ENCODE data around the gene PTPN21. TPM values are rescaled to one million over a fixed set of nuclear protein-coding genes. Genes with fewer than 3 reads are reported as not detected.

Gene PTPN21
- total and polyA plus RNA-seq, 8 donors: 5.0 to 13.6 (median 10.5) TPM

DNA sequence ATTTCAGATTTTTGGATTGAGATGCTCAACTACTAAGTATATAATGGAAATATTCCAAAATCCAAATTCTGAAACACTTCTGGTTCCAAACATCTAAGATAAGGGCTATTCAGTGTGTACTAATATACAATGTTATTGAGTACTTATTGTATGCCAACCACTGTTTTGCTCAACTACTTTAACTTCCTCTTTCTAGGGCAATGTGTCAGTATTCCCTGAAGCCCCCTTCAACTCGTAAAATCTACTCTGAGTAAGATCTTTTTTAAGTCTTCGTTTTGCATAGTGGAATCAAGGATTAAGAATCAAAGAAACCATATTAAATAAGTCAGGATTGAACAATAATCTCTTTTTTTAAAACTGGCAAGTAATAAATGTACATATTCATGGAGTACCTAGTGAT is 123.8 kb downstream of the PTPN21 start:
- Histone ChIP-seq H3K4me1 (no peaks in the 10 kb centered on the region), H3K27ac (no peak overlapping the region), H3K27me3 (no peaks in the 10 kb centered on the region), H3K36me3 (no peaks in the 10 kb centered on the region), H3K9me3 (no peaks in the 10 kb centered on the region), H3K4me3 (no peak overlapping the region)
- DNase-seq (no peak), ATAC-seq (no peak), FAIRE-seq (no peak)
- intact Hi-C loops (cut with DNase I): no loop called here
- TF ChIP-seq, protein P1, sequence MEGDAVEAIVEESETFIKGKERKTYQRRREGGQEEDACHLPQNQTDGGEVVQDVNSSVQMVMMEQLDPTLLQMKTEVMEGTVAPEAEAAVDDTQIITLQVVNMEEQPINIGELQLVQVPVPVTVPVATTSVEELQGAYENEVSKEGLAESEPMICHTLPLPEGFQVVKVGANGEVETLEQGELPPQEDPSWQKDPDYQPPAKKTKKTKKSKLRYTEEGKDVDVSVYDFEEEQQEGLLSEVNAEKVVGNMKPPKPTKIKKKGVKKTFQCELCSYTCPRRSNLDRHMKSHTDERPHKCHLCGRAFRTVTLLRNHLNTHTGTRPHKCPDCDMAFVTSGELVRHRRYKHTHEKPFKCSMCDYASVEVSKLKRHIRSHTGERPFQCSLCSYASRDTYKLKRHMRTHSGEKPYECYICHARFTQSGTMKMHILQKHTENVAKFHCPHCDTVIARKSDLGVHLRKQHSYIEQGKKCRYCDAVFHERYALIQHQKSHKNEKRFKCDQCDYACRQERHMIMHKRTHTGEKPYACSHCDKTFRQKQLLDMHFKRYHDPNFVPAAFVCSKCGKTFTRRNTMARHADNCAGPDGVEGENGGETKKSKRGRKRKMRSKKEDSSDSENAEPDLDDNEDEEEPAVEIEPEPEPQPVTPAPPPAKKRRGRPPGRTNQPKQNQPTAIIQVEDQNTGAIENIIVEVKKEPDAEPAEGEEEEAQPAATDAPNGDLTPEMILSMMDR (IDR thresholded peaks at IDR 0.05): no peak
- WGBS, 2 donors: 91 to 96% methylated on average over 2 of the region's 2 CpGs

DNA sequence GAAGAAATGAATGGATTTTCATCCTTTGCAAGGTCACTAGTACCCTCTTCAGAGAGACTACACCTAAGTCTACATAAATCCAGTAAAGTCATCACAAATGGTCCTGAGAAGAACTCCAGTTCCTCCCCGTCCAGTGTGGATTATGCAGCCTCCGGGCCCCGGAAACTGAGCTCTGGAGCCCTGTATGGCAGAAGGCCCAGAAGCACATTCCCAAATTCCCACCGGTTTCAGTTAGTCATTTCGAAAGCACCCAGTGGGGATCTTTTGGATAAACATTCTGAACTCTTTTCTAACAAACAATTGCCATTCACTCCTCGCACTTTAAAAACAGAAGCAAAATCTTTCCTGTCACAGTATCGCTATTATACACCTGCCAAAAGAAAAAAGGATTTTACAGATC is 128.5 kb downstream of the PTPN21 start:
- ATAC-seq: peak in 1 of 4 donors; percentile 40
- no peak for FAIRE-seq
- TF ChIP-seq, protein P1 (IDR thresholded peaks at IDR 0.05): no peak
- no peak for DNase-seq
- no peaks in the 10 kb centered on the region for H3K27me3 ChIP-seq
- H3K9me3 ChIP-seq: no peaks in the 10 kb centered on the region
- intact Hi-C loops (cut with DNase I): no loop called here
- H3K4me1 ChIP-seq: no peaks in the 10 kb centered on the region
- no peak overlapping the region for H3K4me3 ChIP-seq
- no peaks in the 10 kb centered on the region for H3K36me3 ChIP-seq
- H3K27ac ChIP-seq: no peak overlapping the region
- 63 to 67% methylated on average over 7 of the region's 7 CpGs for WGBS, 2 donors

DNA sequence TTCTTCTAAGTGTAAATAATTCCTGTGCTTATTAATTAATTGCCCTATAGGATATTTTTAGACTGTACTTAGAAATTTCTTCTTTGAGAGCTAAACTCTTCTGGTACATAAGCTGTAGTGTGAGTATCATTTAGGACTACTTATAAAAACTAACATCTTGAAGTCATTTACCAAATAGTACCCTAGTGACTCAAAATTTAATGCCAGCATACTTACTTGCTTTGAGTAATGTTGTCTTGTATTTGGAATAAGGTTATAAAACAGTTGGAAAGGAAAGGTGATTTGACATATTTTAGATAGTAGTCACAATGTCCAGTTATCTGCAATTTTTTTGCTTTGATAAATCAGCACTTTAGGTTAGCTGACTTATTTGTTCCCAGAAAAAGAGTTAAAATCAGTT is 130.2 kb downstream of the PTPN21 start:
- peaks cover 0 to 9% (median 2%) of the 10 kb centered on the region in 3 donors for H3K4me1 ChIP-seq
- FAIRE-seq (no peak), DNase-seq (no peak), ATAC-seq (no peak)
- no peak overlapping the region for H3K4me3 ChIP-seq
- H3K27me3 ChIP-seq: no peaks in the 10 kb centered on the region
- H3K9me3 ChIP-seq: no peaks in the 10 kb centered on the region
- H3K36me3 ChIP-seq: no peaks in the 10 kb centered on the region
- intact Hi-C loops (cut with DNase I): no loop called here
- no peak overlapping the region for H3K27ac ChIP-seq
- TF ChIP-seq, protein P1 (IDR thresholded peaks at IDR 0.05): no peak

DNA sequence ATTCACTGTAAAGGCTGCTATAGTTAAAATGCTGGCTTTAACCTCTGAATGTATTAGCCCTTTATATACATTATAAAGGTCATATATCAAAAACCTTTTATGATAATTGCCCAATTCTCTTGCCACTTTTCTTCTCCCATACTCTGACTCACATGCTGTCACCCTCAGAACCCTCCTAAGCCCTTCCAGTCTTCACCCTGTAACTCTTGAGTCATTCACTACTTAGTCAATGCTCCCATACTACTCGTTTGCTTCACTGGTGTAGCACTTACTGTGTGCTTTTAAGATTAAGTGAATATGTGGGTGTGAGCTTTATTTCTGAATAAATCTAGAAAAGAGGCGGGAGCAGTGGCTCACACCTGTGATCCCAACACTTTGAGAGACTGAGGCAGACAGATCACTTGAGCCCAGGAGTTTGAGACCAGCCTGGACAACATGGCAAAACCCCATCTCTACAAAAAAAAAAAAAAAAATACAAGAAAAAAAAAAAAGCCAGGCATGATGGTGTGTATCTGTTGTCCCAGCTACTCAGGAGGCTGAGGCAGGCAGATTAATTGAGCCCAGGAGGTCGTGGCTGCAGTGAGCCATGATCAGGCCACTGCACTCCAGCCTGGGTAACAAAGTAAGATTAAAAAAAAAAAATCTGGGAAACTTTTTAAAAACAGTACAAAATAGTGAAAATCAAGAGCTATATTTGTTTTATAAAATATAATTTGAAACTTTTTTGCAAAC is 131.7 kb downstream of the PTPN21 start:
- Histone ChIP-seq H3K4me3 (no peak overlapping the region), H3K27ac (no peak overlapping the region), H3K27me3 (no peaks in the 10 kb centered on the region), H3K36me3 (no peaks in the 10 kb centered on the region), H3K4me1 (peaks cover 0 to 9% (median 2%) of the 10 kb centered on the region in 3 donors), H3K9me3 (no peaks in the 10 kb centered on the region)
- 82 to 94% methylated on average over 3 of the region's 3 CpGs for WGBS, 2 donors
- TF ChIP-seq, protein P1 (IDR thresholded peaks at IDR 0.05): no peak
- no peak for DNase-seq
- no peak for ATAC-seq
- intact Hi-C loops (cut with DNase I): no loop called here
- no peak for FAIRE-seq

DNA sequence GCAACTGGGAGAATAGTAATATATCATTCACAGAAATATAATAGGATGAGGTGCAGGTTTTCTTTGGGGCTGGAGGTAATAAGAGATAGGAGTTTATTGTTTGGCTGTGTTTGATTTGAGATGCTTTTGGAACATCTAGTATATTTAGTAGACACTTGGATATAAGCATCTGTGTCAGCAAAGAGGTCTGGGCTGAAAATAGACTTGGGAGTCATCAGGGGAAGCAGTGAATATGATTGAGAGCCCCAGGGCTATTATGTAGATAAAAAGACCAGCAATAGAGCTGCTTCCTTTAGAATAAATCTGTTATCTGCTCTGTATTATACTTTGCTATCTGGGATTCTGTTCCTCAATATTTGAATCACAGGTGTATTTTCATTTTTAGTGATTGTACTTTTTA is 132.8 kb downstream of the PTPN21 start:
- ATAC-seq (no peak), FAIRE-seq (no peak), DNase-seq (no peak)
- TF ChIP-seq, protein P1 (IDR thresholded peaks at IDR 0.05): no peak
- no peak overlapping the region for H3K4me3 ChIP-seq
- no peak overlapping the region for H3K27ac ChIP-seq
- H3K9me3 ChIP-seq: no peaks in the 10 kb centered on the region
- no peaks in the 10 kb centered on the region for H3K36me3 ChIP-seq
- peaks cover 0 to 9% (median 2%) of the 10 kb centered on the region in 3 donors for H3K4me1 ChIP-seq
- intact Hi-C loops (cut with DNase I): no loop called here
- H3K27me3 ChIP-seq: no peaks in the 10 kb centered on the region
